Stimulated activated CD8-positive, alpha-beta memory T cell treated with anti-CD3 and anti-CD28 coated beads, Interleukin-15, amount 100 ng/mL, for 4 hours (primary cell): ENCODE data around the gene CEP192.

Experiments used
- DNase-seq, 2 donors: peaks; one replicate each; pipeline ENCODE4 v3.0.0-alpha.2; 2020; ENCODE audit warnings: low read depth in 2 of 2

Gene CEP192

GRCh38 chr18:13145636-13146190 is 154.6 kb downstream of the CEP192 start:
- no peak for DNase-seq

- DNase-seq, result no peak
Observed at GRCh38 chr18:13147130-13147529, 156.0 kb downstream of the CEP192 start.

GRCh38 chr18:13151656-13152055 is 160.5 kb downstream of the CEP192 start:
- no peak for DNase-seq

GRCh38 chr18:13158428-13158827 is 167.3 kb downstream of the CEP192 start:
- no peak for DNase-seq

- DNase-seq, result no peak
Observed at GRCh38 chr18:13159579-13159978, 168.4 kb downstream of the CEP192 start.

- no peak for DNase-seq
Observed at GRCh38 chr18:13161276-13161899, 170.2 kb downstream of the CEP192 start.

GRCh38 chr18:13163167-13163927 is 172.2 kb downstream of the CEP192 start:
- DNase-seq, result no peak

- no peak for DNase-seq
Observed at GRCh38 chr18:13164406-13164805, 173.2 kb downstream of the CEP192 start.

- DNase-seq, result no peak
Observed at GRCh38 chr18:13165636-13166423, 174.7 kb downstream of the CEP192 start.

- DNase-seq, result no peak
Observed at GRCh38 chr18:13173578-13174145, 182.5 kb downstream of the CEP192 start.
